ENCODE results near the gene ST6GALNAC3. TPM values are rescaled to one million over a fixed set of nuclear protein-coding genes. Genes with fewer than 3 reads are reported as not detected.

Gene ST6GALNAC3
- total RNA-seq, 1 experiment from 2014 or later, result 2.2 TPM

GRCh38 chr1:76158126-76158525 lies 83.6 kb downstream of the ST6GALNAC3 start (continued):
- TF ChIP-seq YY1 (IDR thresholded peaks at IDR 0.05; ENCODE audit: extremely low read depth, insufficient replicate concordance, low read depth, low read length) (no peak), JUND (IDR thresholded peaks at IDR 0.05) (peak; percentile 27; the same call in 1 of the 2 replicates)

DNA sequence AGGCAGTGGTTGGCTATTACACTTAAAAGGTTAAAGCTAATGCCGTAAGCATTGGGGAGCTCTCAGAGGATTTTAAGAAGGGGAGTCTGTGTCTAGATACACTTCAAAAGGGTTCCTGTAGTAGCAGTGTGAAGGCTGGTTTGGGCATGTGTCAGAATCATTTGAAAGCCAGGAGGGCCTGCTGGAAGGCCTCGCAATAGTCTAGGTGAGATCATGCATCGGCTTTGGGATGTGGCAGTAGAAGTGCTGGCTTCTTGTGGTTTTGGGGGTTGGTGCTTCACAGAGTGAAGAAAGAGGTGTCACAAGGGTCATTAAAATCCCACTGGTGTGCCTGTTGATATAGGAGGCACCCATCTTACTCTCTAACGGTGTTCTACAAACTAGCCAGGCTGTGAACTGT lies 85.7 kb downstream of the ST6GALNAC3 start:
- BruUV-seq (replicated peaks), result no TSS peak
- no peak overlapping the region for H3K4me2 ChIP-seq (ENCODE audit: low read length)
- H3K27ac ChIP-seq (ENCODE audit: low read depth, low read length), result no peak overlapping the region
- ChIA-PET CTCF (no interaction called here), RAD21 (ENCODE audit: low non-redundant PET in 1 of 2, low total read pairs in 2 of 2, uncharacterized antibody in 2 of 2, unreplicated experiment in 2 of 2) (no interaction called here), POLR2A (no interaction called here)
- H2AFZ ChIP-seq (ENCODE audit: low read depth, low read length, poor library complexity, severe bottlenecking), result no peak overlapping the region
- intact Hi-C loops (cut with micrococcal nuclease), result no loop called here
- TF ChIP-seq ZBTB33 (IDR thresholded peaks at IDR 0.05; ENCODE audit: extremely low read depth, insufficient replicate concordance, low read length) (no peak), JUND (IDR thresholded peaks at IDR 0.05) (no peak), RAD21 (IDR thresholded peaks at IDR 0.05; ENCODE audit: low read depth) (no peak), CBX3 (IDR thresholded peaks at IDR 0.05; ENCODE audit: low read depth) (no peak), FOSL1 (IDR thresholded peaks at IDR 0.05; ENCODE audit: low read depth) (no peak), POLR2A (IDR thresholded peaks at IDR 0.05; ENCODE audit: borderline replicate concordance, extremely low read depth, insufficient read depth, insufficient read length) (no peak)
- no peaks in the 10 kb centered on the region for H4K20me1 ChIP-seq (ENCODE audit: insufficient read depth)
- no peaks in the 10 kb centered on the region for H3K9me3 ChIP-seq (ENCODE audit: control insufficient read depth in 1 of 2, insufficient read depth in 1 of 2, low read depth in 1 of 2, low read length in 2 of 2)
- no peaks in the 10 kb centered on the region for H3K9me2 ChIP-seq (ENCODE audit: insufficient read depth)
- H3K4me3 ChIP-seq (replicated peaks in 1 of 2; ENCODE audit: low read depth in 1 of 2, low read length in 2 of 2), result no peak overlapping the region
- no peak for ATAC-seq
- no peak for DNase-seq (ENCODE audit: low read depth, low spot score)
- no peaks in the 10 kb centered on the region for H3K79me2 ChIP-seq (ENCODE audit: insufficient read depth, low read length)
- H3K9ac ChIP-seq (ENCODE audit: low read length), result no peak overlapping the region
- no peaks in the 10 kb centered on the region for H3K27me3 ChIP-seq (ENCODE audit: insufficient read depth, low read length)
- peaks cover 3 to 23% of the 10 kb centered on the region in 2 experiments; a peak in 3 of 4 replicates for H3K4me1 ChIP-seq (ENCODE audit: control insufficient read depth in 1 of 2, insufficient read depth in 2 of 2, low read length in 2 of 2)
- no peaks in the 10 kb centered on the region for H3K36me3 ChIP-seq (ENCODE audit: control insufficient read depth in 1 of 2, insufficient read depth in 2 of 2, low read length in 2 of 2)

Data from HCT116 (cell line).